Testis (tissue), 3 donors: ENCODE data around the gene ACCSL. TPM values are rescaled to one million over a fixed set of nuclear protein-coding genes. Genes with fewer than 3 reads are reported as not detected.

Experiments
- DNase-seq: peaks from one replicate; pipeline ENCODE4 v3.0.0-alpha.2; 2019
- H3K27ac ChIP-seq, 2 donors: fragments of 200-600 bp; sonication (generic); one replicate each; pipeline ENCODE4 v1.5.1; 2019
- H3K27me3 ChIP-seq: fragments of 200-600 bp; sonication (generic); one replicate; pipeline ENCODE4 v1.5.1; 2019
- H3K36me3 ChIP-seq: fragments of 200-600 bp; sonication (generic); one replicate; pipeline ENCODE4 v1.5.1; 2017; ENCODE audit warnings: low read depth; ENCODE audit errors: missing control alignments
- H3K4me1 ChIP-seq: fragments of 200-600 bp; sonication (generic); one replicate; pipeline ENCODE4 v1.5.1; 2019
- H3K4me3 ChIP-seq, 2 donors: fragments of 200-600 bp; sonication (generic); one replicate each; pipeline ENCODE4 v1.5.1; 2017 to 2019
- H3K9me3 ChIP-seq: fragments of 200-600 bp; sonication (generic); one replicate; pipeline ENCODE4 v1.5.1; 2017
- CTCF ChIP-seq, 3 experiments: fragments of 450-650 bp in 2 of 3; fragments of 200-600 bp in 1 of 3; sonication (generic) in 1 of 3; IDR thresholded peaks; one replicate each; pipeline ENCODE4 v1.5.1; 2016 to 2019; ENCODE audit warnings: antibody characterized with exemption in 3 of 3, mild to moderate bottlenecking in 2 of 3, moderate library complexity in 1 of 3
- POLR2A ChIP-seq: fragments of 450-650 bp; IDR thresholded peaks from one replicate; pipeline ENCODE4 v1.6.1; 2017; ENCODE audit warnings: antibody characterized with exemption, mild to moderate bottlenecking, moderate library complexity
- whole genome bisulfite sequencing, 2 donors: methylation state at CpG; one replicate each; pipeline ENCODE4 v1.1.5; 2018; 5-methylcytosine and 5-hydroxymethylcytosine counted together
- intact Hi-C: fragments of 100-400 bp; cut with DNase I; formaldehyde crosslinking; loops from one replicate; pipeline ENCODE4 v1.15.1; 2023; ENCODE audit warnings: low total_unique reads
- polyA plus RNA-seq: library from polyadenylated mRNA; stranded (reverse); fragments of 350-450 nt; fragmentation: Illumina TruSeq; extraction: RNeasy Lipid Tissue Mini Kit (QIAGEN cat#74804); gene quantifications from one replicate; pipeline ENCODE4 v1.2.3, GENCODE V29; 2014; ENCODE audit warnings: low read depth, low replicate concordance; ENCODE audit not compliant: insufficient read depth
- total RNA-seq, 2 donors: library from RNA; depleted of rRNA; stranded (reverse); fragments of >200 nt; gene quantifications; one replicate each; pipeline ENCODE4 v1.2.3, GENCODE V29; 2016

ACCSL gene
- total and polyA plus RNA-seq, 3 donors from 2014 or later, result 0.25 to 0.79 (median 0.67) TPM

GRCh38 chr11:44010789-44011251, 37.0 kb upstream of the ACCSL start:
- peaks cover 24% of the 10 kb centered on the region for H3K4me1 ChIP-seq
- DNase-seq, result peak; percentile 14
- intact Hi-C loops, result no loop called here
- H3K36me3 ChIP-seq, result no peaks in the 10 kb centered on the region
- H3K9me3 ChIP-seq, result no peaks in the 10 kb centered on the region
- H3K27me3 ChIP-seq, result no peaks in the 10 kb centered on the region
- WGBS, 2 donors, result 72 to 79% methylated on average over 4 of the region's 4 CpGs
- H3K27ac ChIP-seq, result peak overlapping the region; percentile 44 to 71
- TF ChIP-seq CTCF (IDR thresholded peaks at IDR 0.05) (no peak), POLR2A (no peak)
- no peak overlapping the region for H3K4me3 ChIP-seq

- peak; percentile 7 for DNase-seq
- H3K4me3 ChIP-seq, result no peak overlapping the region
- no peaks in the 10 kb centered on the region for H3K9me3 ChIP-seq
- no peaks in the 10 kb centered on the region for H3K36me3 ChIP-seq
- H3K27ac ChIP-seq, result peak overlapping the region in 1 of 2 donors; percentile 44
- WGBS, 2 donors, result 83 to 87% methylated on average over 1 of the region's 1 CpG
- intact Hi-C loops, result no loop called here
- H3K4me1 ChIP-seq, result peaks cover 18% of the 10 kb centered on the region
- TF ChIP-seq POLR2A, result no peak
- TF ChIP-seq CTCF (IDR thresholded peaks at IDR 0.05), result no peak
- H3K27me3 ChIP-seq, result no peaks in the 10 kb centered on the region
These were observed 36.0 kb upstream of the ACCSL start for GRCh38 chr11:44011797-44012196.

- Histone ChIP-seq H3K4me1 (peaks cover 18% of the 10 kb centered on the region), H3K27me3 (no peaks in the 10 kb centered on the region), H3K27ac (peak overlapping the region; percentile 12 to 39), H3K9me3 (no peaks in the 10 kb centered on the region), H3K4me3 (no peak overlapping the region), H3K36me3 (no peaks in the 10 kb centered on the region)
- 74 to 89% methylated on average over 7 to 8 of the region's 8 CpGs for WGBS, 2 donors
- DNase-seq, result no peak
- TF ChIP-seq POLR2A, result no peak
- TF ChIP-seq CTCF (IDR thresholded peaks at IDR 0.05), result no peak
- intact Hi-C loops, result no loop called here
These were observed 32.7 kb upstream of the ACCSL start for GRCh38 chr11:44014968-44015623.

- Histone ChIP-seq H3K36me3 (no peaks in the 10 kb centered on the region), H3K27ac (peak overlapping the region; percentile 12 to 70), H3K4me1 (peaks cover 15% of the 10 kb centered on the region), H3K4me3 (no peak overlapping the region), H3K27me3 (no peaks in the 10 kb centered on the region), H3K9me3 (no peaks in the 10 kb centered on the region)
- 93 to 96% methylated on average over 3 of the region's 3 CpGs for WGBS, 2 donors
- no peak for TF ChIP-seq POLR2A
- TF ChIP-seq CTCF (IDR thresholded peaks at IDR 0.05), result no peak
- DNase-seq, result no peak
- intact Hi-C loops, result no loop called here
These were observed 32.2 kb upstream of the ACCSL start for GRCh38 chr11:44015624-44016007.

GRCh38 chr11:44016131-44016530, 31.6 kb upstream of the ACCSL start:
- H3K36me3 ChIP-seq, result no peaks in the 10 kb centered on the region
- intact Hi-C loops, result no loop called here

More at GRCh38 chr11:44016131-44016530, 31.6 kb upstream of the ACCSL start:
- TF ChIP-seq POLR2A (no peak), CTCF (IDR thresholded peaks at IDR 0.05) (no peak)
- peaks cover 12% of the 10 kb centered on the region for H3K4me1 ChIP-seq
- H3K27ac ChIP-seq, result peak overlapping the region; percentile 27 to 70
- H3K4me3 ChIP-seq, result no peak overlapping the region
- WGBS, 2 donors, result 40 to 48% methylated on average over 1 to 5 of the region's 5 CpGs
- peak; percentile 77 for DNase-seq
- H3K27me3 ChIP-seq, result no peaks in the 10 kb centered on the region
- H3K9me3 ChIP-seq, result no peaks in the 10 kb centered on the region
